IMR-90 (cell line): ENCODE results near the gene ZNF688. TPM values are rescaled to one million over a fixed set of nuclear protein-coding genes. Genes with fewer than 3 reads are reported as not detected.

Source experiments
- ATAC-seq: fragments of 200-7000 bp; cut with Tn5 transposase; 2 replicates; pipeline ENCODE4 v1.9.1; 2020; ENCODE audit warnings: low read depth, mild to moderate bottlenecking, moderate library complexity
- BruUV-seq: library from RNA; stranded (reverse); fragments of 400-500 nt; replicated peaks from 2 replicates; lab custom pipeline; 2021; lab: Mats Ljungman, UMichigan
- CTCF ChIA-PET: fragments of 300-600 bp; formaldehyde crosslinking; extraction: SDS; loops from one replicate; lab custom pipeline; 2021; ENCODE audit warnings: antibody characterized with exemption; lab: Yijun Ruan, JAX
- POLR2A ChIA-PET: fragments of 300-600 bp; sonication (Branson Sonifier 250); formaldehyde crosslinking; loops from one replicate; lab custom pipeline; 2022; ENCODE audit warnings: antibody characterized with exemption; ENCODE audit not compliant: unreplicated experiment; lab: Charles Lee
- DNase-seq: peaks from one replicate; pipeline ENCODE4 v3.0.0; 2013
- H2AFZ ChIP-seq: replicated peaks from 2 replicates; pipeline ENCODE3; 2013; ENCODE audit warnings: low read length, mild to moderate bottlenecking; ENCODE audit not compliant: poor library complexity
- H2AK5ac ChIP-seq: 2 replicates; pipeline ENCODE4 v1.6.1; 2013; ENCODE audit warnings: low read depth, low read length, inconsistent platforms
- H2AK9ac ChIP-seq: replicated peaks from 2 replicates; pipeline ENCODE3; 2013; ENCODE audit warnings: mild to moderate bottlenecking, low read depth, low read length, moderate library complexity; ENCODE audit not compliant: poor library complexity
- H2BK120ac ChIP-seq: 2 replicates; pipeline ENCODE4 v1.6.1; 2013; ENCODE audit warnings: low read depth, low read length, inconsistent platforms
- H2BK15ac ChIP-seq: 3 replicates; pipeline ENCODE4 v1.6.1; 2013; ENCODE audit warnings: low read depth, low read length, inconsistent platforms
- H2BK20ac ChIP-seq: 2 replicates; pipeline ENCODE4 v1.6.1; 2013; ENCODE audit warnings: low read depth, mild to moderate bottlenecking, inconsistent platforms, low read length, moderate library complexity
- H2BK5ac ChIP-seq: 2 replicates; pipeline ENCODE4 v1.6.1; 2013; ENCODE audit warnings: mild to moderate bottlenecking, low read depth, low read length, inconsistent platforms; ENCODE audit not compliant: poor library complexity, severe bottlenecking
- H3K14ac ChIP-seq: replicated peaks from 2 replicates; pipeline ENCODE4 v1.6.1; 2013; ENCODE audit warnings: low read depth, low read length, inconsistent platforms
- H3K18ac ChIP-seq: 2 replicates; pipeline ENCODE4 v1.6.1; 2013; ENCODE audit warnings: low read depth, low read length, control low read depth
- H3K23ac ChIP-seq: 2 replicates; pipeline ENCODE4 v1.6.1; 2013; ENCODE audit warnings: low read depth, low read length, inconsistent platforms
- H3K27ac ChIP-seq: 2 replicates; pipeline ENCODE4 v1.5.1; 2013; ENCODE audit warnings: mild to moderate bottlenecking, control low read depth, low read length; ENCODE audit not compliant: insufficient read depth
- H3K27me3 ChIP-seq: 2 replicates; pipeline ENCODE4 v1.6.1; 2013; ENCODE audit warnings: low read length; ENCODE audit not compliant: control insufficient read depth, insufficient read depth
- H3K36me3 ChIP-seq: 2 replicates; pipeline ENCODE4 v1.6.1; 2013; ENCODE audit warnings: low read length, mixed read lengths; ENCODE audit not compliant: control insufficient read depth, insufficient read depth
- H3K4ac ChIP-seq: 2 replicates; pipeline ENCODE4 v1.6.1; 2013; ENCODE audit warnings: low read depth, low read length, inconsistent platforms
- H3K4me1 ChIP-seq: 2 replicates; pipeline ENCODE4 v1.6.1; 2013; ENCODE audit warnings: low read length, mixed read lengths; ENCODE audit not compliant: control insufficient read depth, insufficient read depth
- H3K4me2 ChIP-seq: 2 replicates; pipeline ENCODE4 v1.6.1; 2013; ENCODE audit warnings: low read depth, mild to moderate bottlenecking, control low read depth, low read length, moderate library complexity
- H3K4me3 ChIP-seq: 2 replicates; pipeline ENCODE4 v1.5.1; 2013; ENCODE audit warnings: low read depth, mild to moderate bottlenecking, control low read depth, low read length, moderate library complexity; ENCODE audit not compliant: insufficient read depth
- H3K56ac ChIP-seq: 2 replicates; pipeline ENCODE4 v1.6.1; 2013; ENCODE audit warnings: low read length, inconsistent platforms; ENCODE audit not compliant: insufficient read depth; ENCODE audit errors: extremely low read depth
- H3K79me1 ChIP-seq, 2 experiments: 2 replicates each; pipeline ENCODE4 v1.6.1; 2013; ENCODE audit warnings: low read length in 2 of 2, inconsistent platforms in 1 of 2, low read depth in 1 of 2
- H3K9ac ChIP-seq: 2 replicates; pipeline ENCODE4 v1.6.1; 2013; ENCODE audit warnings: low read depth, low read length, control low read depth
- H3K9me1 ChIP-seq: 2 replicates; pipeline ENCODE4 v1.6.1; 2013; ENCODE audit warnings: low read length, inconsistent platforms; ENCODE audit not compliant: insufficient read depth
- H3K9me3 ChIP-seq: 2 replicates; pipeline ENCODE4 v1.6.1; 2013; ENCODE audit warnings: low read length; ENCODE audit not compliant: control insufficient read depth, insufficient read depth
- H4K20me1 ChIP-seq: 2 replicates; pipeline ENCODE4 v1.6.1; 2013; ENCODE audit warnings: low read length, inconsistent platforms; ENCODE audit not compliant: insufficient read depth
- H4K5ac ChIP-seq: 2 replicates; pipeline ENCODE4 v1.6.1; 2013; ENCODE audit warnings: mild to moderate bottlenecking, low read depth, low read length, control low read depth
- H4K8ac ChIP-seq, 2 experiments: 2 replicates each; pipeline ENCODE4 v1.6.1; 2013; ENCODE audit warnings: low read depth in 2 of 2, low read length in 2 of 2, control low read depth in 1 of 2, inconsistent platforms in 1 of 2
- H4K91ac ChIP-seq: 2 replicates; pipeline ENCODE4 v1.6.1; 2013; ENCODE audit warnings: low read depth, low read length, inconsistent platforms; ENCODE audit not compliant: insufficient read depth
- BHLHE40 ChIP-seq: fragments of 150-350 bp; IDR thresholded peaks from 2 replicates; pipeline ENCODE4 v1.6.1; 2016; ENCODE audit warnings: mild to moderate bottlenecking, low read depth, low read length
- CEBPB ChIP-seq: IDR thresholded peaks from 2 replicates; pipeline ENCODE4 v1.6.1; 2012; ENCODE audit warnings: low read depth, low read length, improper control_type of control experiment
- CHD1 ChIP-seq: IDR thresholded peaks from 2 replicates; pipeline ENCODE4 v1.6.1; 2012; ENCODE audit warnings: low read depth, low read length, improper control_type of control experiment
- CTCF ChIP-seq: conservative IDR thresholded peaks from 2 replicates; pipeline ENCODE4 v1.5.1; 2012; ENCODE audit warnings: mild to moderate bottlenecking, low read depth, low read length, improper control_type of control experiment
- FOS ChIP-seq: fragments of 150-350 bp; IDR thresholded peaks from 2 replicates; pipeline ENCODE4 v1.6.1; 2016; ENCODE audit warnings: low read depth, low read length
- MAZ ChIP-seq: IDR thresholded peaks from 2 replicates; pipeline ENCODE4 v1.6.1; 2012; ENCODE audit warnings: low read depth, mild to moderate bottlenecking, low read length, improper control_type of control experiment, moderate library complexity, borderline replicate concordance
- NFE2L2 ChIP-seq: fragments of 150-350 bp; IDR thresholded peaks from 2 replicates; pipeline ENCODE4 v1.6.1; 2016; ENCODE audit warnings: low read depth, mild to moderate bottlenecking, low read length
- POLR2A ChIP-seq: IDR thresholded peaks from 2 replicates; pipeline ENCODE4 v1.6.1; 2012; ENCODE audit warnings: mild to moderate bottlenecking, low read depth, low read length
- RAD21 ChIP-seq: IDR thresholded peaks from 2 replicates; pipeline ENCODE4 v1.6.1; 2012; ENCODE audit warnings: low read length, improper control_type of control experiment
- RCOR1 ChIP-seq: IDR thresholded peaks from 2 replicates; pipeline ENCODE4 v1.6.1; 2012; ENCODE audit warnings: mild to moderate bottlenecking, low read length, improper control_type of control experiment; ENCODE audit not compliant: insufficient replicate concordance
- SMC3 ChIP-seq: fragments of 150-350 bp; IDR thresholded peaks from 2 replicates; pipeline ENCODE4 v1.6.1; 2016; ENCODE audit warnings: low read depth, mild to moderate bottlenecking, antibody characterized with exemption, low read length, moderate library complexity
- WGBS, 2 experiments: methylation state at CpG; one replicate each; pipeline versions ENCODE4 v1.1.5 to v1.1.7; 2013; ENCODE audit warnings: missing lambda C conversion rate in 2 of 2; ENCODE audit not compliant: insufficient read length in 1 of 2; ENCODE audit errors: extremely low coverage in 2 of 2; 5-methylcytosine and 5-hydroxymethylcytosine counted together
- dilution Hi-C: fragments of 300-500 bp; cut with HindIII; formaldehyde crosslinking; loops from one replicate; pipeline ENCODE4 v1.14.3; 2018; ENCODE audit warnings: low sequenced_read_pairs; ENCODE audit not compliant: unreplicated experiment
- in situ Hi-C: fragments of 300-500 bp; cut with MboI; formaldehyde crosslinking; loops from 3 replicates; pipeline ENCODE4 v1.14.3; 2019; ENCODE audit warnings: low sequenced_read_pairs, inconsistent platforms, mixed read lengths
- intact Hi-C: fragments of 100-400 bp; cut with micrococcal nuclease; formaldehyde crosslinking; loops from 2 replicates; pipeline ENCODE4 v1.10.0; 2022
- polyA plus RNA-seq, 3 experiments: library from polyadenylated mRNA; depleted of rRNA; stranded (reverse); fragments of >200 nt; gene quantifications; 2 replicates each; pipeline ENCODE4 v1.2.3, GENCODE V29; 2012; ENCODE audit warnings: low replicate concordance in 1 of 3
- total RNA-seq: library from RNA; depleted of rRNA; stranded (reverse); fragments of >200 nt; gene quantifications from 2 replicates; pipeline ENCODE4 v1.2.3, GENCODE V29; 2012
- TF ChIP-seq, protein P1 (sequence below): fragments of 150-350 bp; IDR thresholded peaks from 2 replicates; pipeline ENCODE4 v1.6.1; 2017; ENCODE audit warnings: mild to moderate bottlenecking, antibody characterized with exemption, low read length, low read depth

The ZNF688 gene
- total and polyA plus RNA-seq, 2 of the 4 experiments (the other 2 are of a cell fraction), result 1.8 to 3.7 TPM

GRCh38 chr16:30603945-30604315 lies 32.4 kb upstream of the ZNF688 start:
- WGBS, 2 experiments, result 89% methylated on average over 3 of the region's 7 CpGs; no CpG with 5 or more reads in 1 of the 2 experiments
- intact Hi-C loops (no loop called here), in situ Hi-C loops (no loop called here), dilution Hi-C loops (no loop called here)
- Histone ChIP-seq H3K27ac (no peak overlapping the region), H3K4me1 (peaks cover 6% of the 10 kb centered on the region; the same call in 1 of the 2 replicates), H3K4me2 (no peak overlapping the region), H3K9ac (no peak overlapping the region), H3K23ac (no peak overlapping the region), H3K9me1 (no peaks in the 10 kb centered on the region; the same call in 1 of the 2 replicates), H3K56ac (no peak overlapping the region), H3K79me1 (peaks cover 10 to 21% of the 10 kb centered on the region in 2 experiments; a peak in 3 of 4 replicates), H3K4me3 (no peak overlapping the region), H2AFZ (no peak overlapping the region), H2BK120ac (no peak overlapping the region), H3K9me3 (no peaks in the 10 kb centered on the region; the same call in 1 of the 2 replicates), H3K4ac (no peak overlapping the region), H3K36me3 (peaks cover 25% of the 10 kb centered on the region), H2BK5ac (no peak overlapping the region), H4K5ac (no peak overlapping the region), H3K18ac (no peak overlapping the region), H4K8ac (no peak overlapping the region), H3K14ac (no peak overlapping the region), H2AK5ac (no peak overlapping the region), H3K27me3 (no peaks in the 10 kb centered on the region), H2BK20ac (no peak overlapping the region), H2AK9ac (no peak overlapping the region), H2BK15ac (no peak overlapping the region), H4K20me1 (no peaks in the 10 kb centered on the region), H4K91ac (no peak overlapping the region)
- no TSS peak for BruUV-seq
- ATAC-seq, result no peak
- CTCF ChIA-PET, result no interaction called here
- DNase-seq, result no peak
- POLR2A ChIA-PET, result no interaction called here
- TF ChIP-seq CEBPB (no peak), CTCF (no peak), SMC3 (no peak), RAD21 (no peak), RCOR1 (no peak), MAZ (no peak), NFE2L2 (no peak), CHD1 (no peak), POLR2A (no peak), FOS (no peak), BHLHE40 (no peak)
- TF ChIP-seq, protein P1, sequence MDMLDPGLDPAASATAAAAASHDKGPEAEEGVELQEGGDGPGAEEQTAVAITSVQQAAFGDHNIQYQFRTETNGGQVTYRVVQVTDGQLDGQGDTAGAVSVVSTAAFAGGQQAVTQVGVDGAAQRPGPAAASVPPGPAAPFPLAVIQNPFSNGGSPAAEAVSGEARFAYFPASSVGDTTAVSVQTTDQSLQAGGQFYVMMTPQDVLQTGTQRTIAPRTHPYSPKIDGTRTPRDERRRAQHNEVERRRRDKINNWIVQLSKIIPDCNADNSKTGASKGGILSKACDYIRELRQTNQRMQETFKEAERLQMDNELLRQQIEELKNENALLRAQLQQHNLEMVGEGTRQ, result no peak
